ENCODE results near the gene OPTC. TPM values are rescaled to one million over a fixed set of nuclear protein-coding genes. Genes with fewer than 3 reads are reported as not detected.
"Not testable (repeated sequence)": the region's sequence is repeated elsewhere in the genome, so short reads cannot be mapped to it uniquely, and the experiment has no call there.

Gene OPTC
- total and polyA plus RNA-seq, 2 donors (not counting 1 experiment from before 2014, with no cell fraction given) = not detected

DNA sequence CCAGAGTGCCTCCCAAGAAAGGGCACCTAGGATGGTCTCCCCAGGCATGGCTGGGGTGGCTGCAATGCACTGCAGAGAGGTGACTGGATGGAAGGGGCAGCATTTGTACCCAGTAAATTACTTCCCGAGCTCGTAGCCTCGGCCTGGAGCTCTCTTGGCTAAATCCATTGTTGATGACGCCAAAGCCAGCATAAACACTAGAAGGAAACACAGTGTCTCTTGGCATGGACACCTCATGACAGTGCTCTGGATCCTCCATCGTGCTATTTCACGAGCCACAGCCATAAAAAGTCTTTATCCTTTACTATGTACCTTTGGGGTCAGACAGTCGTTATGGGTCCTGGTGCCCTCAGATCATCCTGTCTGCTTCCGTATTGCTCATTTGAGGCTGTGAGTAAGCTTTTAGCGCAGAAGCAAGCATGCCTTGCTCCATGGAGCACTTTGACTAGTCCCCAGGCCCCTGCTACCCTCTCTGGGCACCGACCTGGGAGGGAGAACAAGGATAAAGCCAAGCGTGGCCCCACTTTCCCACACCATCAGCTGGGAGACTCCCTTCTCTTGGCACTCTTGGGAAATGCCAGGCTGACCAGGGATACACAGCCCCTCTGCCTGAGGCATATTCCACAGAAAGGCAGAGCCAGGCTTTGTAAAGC is 28.7 kb upstream of the OPTC start:
- Histone ChIP-seq H3K9ac (ENCODE audit: low read length) (no peak overlapping the region), H3K4me2 (replicated peaks; ENCODE audit: low read depth, low read length, poor library complexity, severe bottlenecking) (no peak overlapping the region), H3K9me3 (ENCODE audit: control extremely low read depth in 1 of 3, control insufficient read depth in 2 of 3, insufficient read depth in 1 of 3, low read length in 2 of 3) (peaks cover 0 to 1% (median 0%) of the 10 kb centered on the region in 3 donors), H3K36me3 (replicated peaks in 1 of 2; ENCODE audit: control extremely low read depth in 1 of 2, control insufficient read depth in 1 of 2, extremely low read depth in 1 of 2, insufficient read depth in 2 of 2, low read length in 1 of 2) (no peaks in the 10 kb centered on the region), H3K27ac (ENCODE audit: low read length in 2 of 2) (no peak overlapping the region), H3K27me3 (replicated peaks in 1 of 4; ENCODE audit: control extremely low read depth in 1 of 4, control insufficient read depth in 3 of 4, insufficient read depth in 4 of 4, low read length in 3 of 4) (no peaks in the 10 kb centered on the region), H4K20me1 (ENCODE audit: control insufficient read depth, insufficient read depth, low read length, poor library complexity, severe bottlenecking) (no peaks in the 10 kb centered on the region), H3K79me2 (ENCODE audit: control insufficient read depth, insufficient read depth, low read length) (no peaks in the 10 kb centered on the region), H3K4me3 (ENCODE audit: control extremely low read depth in 1 of 5, extremely low read depth in 1 of 5, insufficient read depth in 1 of 5, low read depth in 2 of 5, low read length in 4 of 5) (no peak overlapping the region), H2AFZ (ENCODE audit: insufficient read depth, low read depth, low read length, poor library complexity, severe bottlenecking) (no peak overlapping the region), H3K4me1 (ENCODE audit: control insufficient read depth in 2 of 2, insufficient read depth in 2 of 2, low read length in 2 of 2) (peaks cover 12 to 26% of the 10 kb centered on the region in 2 donors)
- ATAC-seq (ENCODE audit: low read depth) (no peak), DNase-seq (no peak)
- POLR2A ChIA-PET = no interaction called here
- WGBS (ENCODE audit: insufficient coverage) = 93% methylated on average over 11 of the region's 11 CpGs
- H3K4me3 Mint-ChIP-seq = no peak overlapping the region
- peaks cover 25% of the 10 kb centered on the region for H3K4me1 Mint-ChIP-seq
- no peaks in the 10 kb centered on the region for H3K9me3 Mint-ChIP-seq (ENCODE audit: insufficient read depth)
- CTCF ChIA-PET = interaction anchor here (0.5 to 1.8 kb wide), 2 partner anchors 23 to 125 kb away, joined by 5 to 8 read pairs; no protein-coding TSS in a partner anchor
- no peak for TF ChIP-seq CTCF (IDR thresholded peaks at IDR 0.05)
- no peak for TF ChIP-seq EZH2 (IDR thresholded peaks at IDR 0.05; ENCODE audit: borderline replicate concordance, insufficient read depth, low read depth, low read length, poor library complexity, severe bottlenecking)
- intact Hi-C loops (cut with micrococcal nuclease) = no loop called here
- peaks cover 7% of the 10 kb centered on the region for H3K27me3 Mint-ChIP-seq
- H3K27ac Mint-ChIP-seq = no peak overlapping the region

DNA sequence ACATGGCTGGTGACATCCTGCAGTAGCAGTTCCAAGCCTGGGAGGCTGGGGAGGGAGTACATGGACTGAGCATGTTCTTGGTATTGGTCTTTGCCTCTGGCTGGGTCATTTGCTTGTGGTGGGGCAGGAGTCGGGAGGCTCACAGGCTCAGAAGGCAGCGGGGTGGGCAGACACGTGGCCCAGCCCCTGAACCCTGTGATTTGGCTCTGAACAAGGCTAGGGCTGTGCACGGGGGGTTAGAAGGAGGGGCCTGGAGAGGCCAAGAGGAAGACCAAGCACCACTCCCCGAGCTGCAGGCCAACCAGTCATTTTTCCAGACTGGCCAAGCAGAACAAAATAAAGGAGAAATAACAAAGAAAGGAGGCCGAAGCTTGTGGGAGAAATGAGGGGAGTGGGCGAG is 28.0 kb upstream of the OPTC start:
- ATAC-seq (ENCODE audit: low read depth) = no peak
- Mint-ChIP-seq H3K4me3 (no peak overlapping the region), H3K9me3 (ENCODE audit: insufficient read depth) (no peaks in the 10 kb centered on the region), H3K27me3 (peaks cover 10% of the 10 kb centered on the region), H3K4me1 (peaks cover 21% of the 10 kb centered on the region), H3K27ac (peak overlapping the region; percentile 33)
- Histone ChIP-seq H2AFZ (ENCODE audit: insufficient read depth, low read depth, low read length, poor library complexity, severe bottlenecking) (no peak overlapping the region), H4K20me1 (ENCODE audit: control insufficient read depth, insufficient read depth, low read length, poor library complexity, severe bottlenecking) (no peaks in the 10 kb centered on the region), H3K9me3 (ENCODE audit: control extremely low read depth in 1 of 3, control insufficient read depth in 2 of 3, insufficient read depth in 1 of 3, low read length in 2 of 3) (no peaks in the 10 kb centered on the region), H3K4me1 (ENCODE audit: control insufficient read depth in 2 of 2, insufficient read depth in 2 of 2, low read length in 2 of 2) (peaks cover 11 to 21% of the 10 kb centered on the region in 2 donors), H3K4me2 (replicated peaks; ENCODE audit: low read depth, low read length, poor library complexity, severe bottlenecking) (no peak overlapping the region), H3K79me2 (ENCODE audit: control insufficient read depth, insufficient read depth, low read length) (no peaks in the 10 kb centered on the region), H3K9ac (ENCODE audit: low read length) (no peak overlapping the region), H3K36me3 (replicated peaks in 1 of 2; ENCODE audit: control extremely low read depth in 1 of 2, control insufficient read depth in 1 of 2, extremely low read depth in 1 of 2, insufficient read depth in 2 of 2, low read length in 1 of 2) (no peaks in the 10 kb centered on the region), H3K27ac (ENCODE audit: low read length in 2 of 2) (no peak overlapping the region), H3K27me3 (replicated peaks in 1 of 4; ENCODE audit: control extremely low read depth in 1 of 4, control insufficient read depth in 3 of 4, insufficient read depth in 4 of 4, low read length in 3 of 4) (no peaks in the 10 kb centered on the region), H3K4me3 (ENCODE audit: control extremely low read depth in 1 of 5, extremely low read depth in 1 of 5, insufficient read depth in 1 of 5, low read depth in 2 of 5, low read length in 4 of 5) (no peak overlapping the region)
- TF ChIP-seq EZH2 (IDR thresholded peaks at IDR 0.05; ENCODE audit: borderline replicate concordance, insufficient read depth, low read depth, low read length, poor library complexity, severe bottlenecking) (no peak), CTCF (IDR thresholded peaks at IDR 0.05) (no peak)
- CTCF ChIA-PET = interaction anchor here (0.9 to 1.8 kb wide), 4 partner anchors 21 to 198 kb away, joined by 3 to 8 read pairs (median 4); no protein-coding TSS in a partner anchor
- intact Hi-C loops (cut with micrococcal nuclease) = no loop called here
- POLR2A ChIA-PET = no interaction called here
- no peak for DNase-seq
- WGBS (ENCODE audit: insufficient coverage) = 63% methylated on average over 4 of the region's 7 CpGs

- CTCF ChIA-PET = interaction anchor here (0.7 to 1.8 kb wide), 7 partner anchors 17 to 202 kb away, joined by 3 to 8 read pairs (median 4); no protein-coding TSS in a partner anchor
- H4K20me1 ChIP-seq (ENCODE audit: control insufficient read depth, insufficient read depth, low read length, poor library complexity, severe bottlenecking); H3K4me2 ChIP-seq (replicated peaks; ENCODE audit: low read depth, low read length, poor library complexity, severe bottlenecking); H3K36me3 ChIP-seq (replicated peaks in 1 of 2; ENCODE audit: control extremely low read depth in 1 of 2, control insufficient read depth in 1 of 2, extremely low read depth in 1 of 2, insufficient read depth in 2 of 2, low read length in 1 of 2); POLR2A ChIA-PET; H3K27ac Mint-ChIP-seq; H3K27me3 ChIP-seq (replicated peaks in 1 of 4; ENCODE audit: control extremely low read depth in 1 of 4, control insufficient read depth in 3 of 4, insufficient read depth in 4 of 4, low read length in 3 of 4); H3K9ac ChIP-seq (ENCODE audit: low read length); H2AFZ ChIP-seq (ENCODE audit: insufficient read depth, low read depth, low read length, poor library complexity, severe bottlenecking); H3K4me3 Mint-ChIP-seq; ATAC-seq (ENCODE audit: low read depth); DNase-seq; intact Hi-C loops (cut with micrococcal nuclease); H3K4me3 ChIP-seq (ENCODE audit: control extremely low read depth in 1 of 5, extremely low read depth in 1 of 5, insufficient read depth in 1 of 5, low read depth in 2 of 5, low read length in 4 of 5); H3K9me3 Mint-ChIP-seq (ENCODE audit: insufficient read depth); H3K27ac ChIP-seq (ENCODE audit: low read length in 2 of 2); H3K9me3 ChIP-seq (ENCODE audit: control extremely low read depth in 1 of 3, control insufficient read depth in 2 of 3, insufficient read depth in 1 of 3, low read length in 2 of 3); H3K79me2 ChIP-seq (ENCODE audit: control insufficient read depth, insufficient read depth, low read length): not testable (repeated sequence)
- H3K27me3 Mint-ChIP-seq = peaks cover 10% of the 10 kb centered on the region
- WGBS (ENCODE audit: insufficient coverage) = 88% methylated on average over 4 of the region's 13 CpGs
- peaks cover 11% of the 10 kb centered on the region for H3K4me1 Mint-ChIP-seq
- H3K4me1 ChIP-seq (ENCODE audit: control insufficient read depth in 2 of 2, insufficient read depth in 2 of 2, low read length in 2 of 2) = peaks cover 5 to 10% of the 10 kb centered on the region in 2 donors
Measured at GRCh38 chr1:203466906-203467549, 26.9 kb upstream of the OPTC start.

All from B cell (primary cell).